ENCODE data around the gene RHEBL1. TPM values are rescaled to one million over a fixed set of nuclear protein-coding genes. Genes with fewer than 3 reads are reported as not detected.

RHEBL1 gene
- total RNA-seq (2022; extraction: Qiagen RNA extraction; ENCODE audit: low read depth) = 5.1 to 6.3 TPM (median 5.6 TPM) in 5 replicates

GRCh38 chr12:49069507-49070346, at the start of gene RHEBL1:
Gene RHEBL1 (minus strand): TSS chr12:49069979. CDS start chr12:49069785, 194 bp downstream.

GRCh38 chr12:49110464-49111155, 40.8 kb upstream of the RHEBL1 start, which contains the start of gene LMBR1L:
Gene LMBR1L (minus strand): TSS chr12:49110847. CDS start chr12:49110555, 292 bp downstream.

GRCh38 chr12:49094160-49094974, 24.6 kb upstream of the RHEBL1 start, which contains the start of gene DHH:
Gene DHH (minus strand): TSS chr12:49094801. CDS start chr12:49094512, 289 bp downstream.

GRCh38 chr12:49060237-49061156, 9.3 kb downstream of the RHEBL1 start, which contains the start of gene KMT2D:
Gene KMT2D (minus strand): TSS chr12:49060794. CDS start chr12:49055324, 5,470 bp downstream.

GRCh38 chr12:49018261-49019119, 51.3 kb downstream of the RHEBL1 start, which contains the start of gene PRKAG1:
Gene PRKAG1 (minus strand): TSS chr12:49018776. CDS start chr12:49018740, 36 bp downstream.

Other genes starting within 250 kb of the RHEBL1 start
- 88.3 to 94.1 TPM (median 90.0 TPM) in 5 replicates for gene DDX23, start 217.8 kb downstream of the RHEBL1 start, total RNA-seq (2022; extraction: Qiagen RNA extraction; ENCODE audit: low read depth)
- 18.7 to 26.5 TPM (median 19.9 TPM) in 5 replicates for gene RND1, start 204.1 kb downstream of the RHEBL1 start, total RNA-seq (2022; extraction: Qiagen RNA extraction; ENCODE audit: low read depth)
- 46.4 to 62.3 TPM (median 57.0 TPM) in 5 replicates for gene FKBP11, start 144.5 kb downstream of the RHEBL1 start, total RNA-seq (2022; extraction: Qiagen RNA extraction; ENCODE audit: low read depth)
- 116 to 162 TPM (median 157 TPM) in 5 replicates for gene ARF3, start 112.5 kb downstream of the RHEBL1 start, total RNA-seq (2022; extraction: Qiagen RNA extraction; ENCODE audit: low read depth)
- gene WNT10B, start 98.2 kb downstream of the RHEBL1 start, total RNA-seq (2022; extraction: Qiagen RNA extraction; ENCODE audit: low read depth) = 1.8 to 2.7 TPM (median 2.4 TPM) in 5 replicates
- 0.07 TPM in 1 of 5 replicates, not detected in the others for gene WNT1, start 91.7 kb downstream of the RHEBL1 start, total RNA-seq (2022; extraction: Qiagen RNA extraction; ENCODE audit: low read depth)
- gene DDN, start 70.6 kb downstream of the RHEBL1 start, total RNA-seq (2022; extraction: Qiagen RNA extraction; ENCODE audit: low read depth) = 0.64 to 0.74 TPM (median 0.66 TPM) in 5 replicates
- gene PRKAG1, start 51.2 kb downstream of the RHEBL1 start, total RNA-seq (2022; extraction: Qiagen RNA extraction; ENCODE audit: low read depth) = 43.3 to 50.6 TPM (median 44.3 TPM) in 5 replicates
- 32.8 to 47.2 TPM (median 40.1 TPM) in 5 replicates for gene KMT2D, start 9.2 kb downstream of the RHEBL1 start, total RNA-seq (2022; extraction: Qiagen RNA extraction; ENCODE audit: low read depth)
- gene DHH, start 24.8 kb upstream of the RHEBL1 start, total RNA-seq (2022; extraction: Qiagen RNA extraction; ENCODE audit: low read depth) = not detected in 5 replicates
- gene LMBR1L, start 40.9 kb upstream of the RHEBL1 start, total RNA-seq (2022; extraction: Qiagen RNA extraction; ENCODE audit: low read depth) = 10.6 to 16.5 TPM (median 15.7 TPM) in 5 replicates
- gene TUBA1B, start 61.4 kb upstream of the RHEBL1 start, total RNA-seq (2022; extraction: Qiagen RNA extraction; ENCODE audit: low read depth) = 2,156 to 2,553 TPM (median 2,429 TPM) in 5 replicates
- 169 to 204 TPM (median 193 TPM) in 5 replicates for gene TUBA1A, start 119.1 kb upstream of the RHEBL1 start, total RNA-seq (2022; extraction: Qiagen RNA extraction; ENCODE audit: low read depth)
- 1,814 to 2,090 TPM (median 1,891 TPM) in 5 replicates for gene TUBA1C, start 195.1 kb upstream of the RHEBL1 start, total RNA-seq (2022; extraction: Qiagen RNA extraction; ENCODE audit: low read depth)
- 0.77 to 1.6 TPM (median 1.1 TPM) in 5 replicates for gene PRPH, start 225.2 kb upstream of the RHEBL1 start, total RNA-seq (2022; extraction: Qiagen RNA extraction; ENCODE audit: low read depth)